DMS153 treated with DMSO at 0.1 percent for 48 hours (cell line): ENCODE results near the gene GHRHR.

ENCODE experiments used
- DNase-seq: peaks from one replicate; lab custom pipeline; 2025; ENCODE audit not compliant: unreplicated experiment; lab: John Stamatoyannopoulos, UW

Gene GHRHR

DNA sequence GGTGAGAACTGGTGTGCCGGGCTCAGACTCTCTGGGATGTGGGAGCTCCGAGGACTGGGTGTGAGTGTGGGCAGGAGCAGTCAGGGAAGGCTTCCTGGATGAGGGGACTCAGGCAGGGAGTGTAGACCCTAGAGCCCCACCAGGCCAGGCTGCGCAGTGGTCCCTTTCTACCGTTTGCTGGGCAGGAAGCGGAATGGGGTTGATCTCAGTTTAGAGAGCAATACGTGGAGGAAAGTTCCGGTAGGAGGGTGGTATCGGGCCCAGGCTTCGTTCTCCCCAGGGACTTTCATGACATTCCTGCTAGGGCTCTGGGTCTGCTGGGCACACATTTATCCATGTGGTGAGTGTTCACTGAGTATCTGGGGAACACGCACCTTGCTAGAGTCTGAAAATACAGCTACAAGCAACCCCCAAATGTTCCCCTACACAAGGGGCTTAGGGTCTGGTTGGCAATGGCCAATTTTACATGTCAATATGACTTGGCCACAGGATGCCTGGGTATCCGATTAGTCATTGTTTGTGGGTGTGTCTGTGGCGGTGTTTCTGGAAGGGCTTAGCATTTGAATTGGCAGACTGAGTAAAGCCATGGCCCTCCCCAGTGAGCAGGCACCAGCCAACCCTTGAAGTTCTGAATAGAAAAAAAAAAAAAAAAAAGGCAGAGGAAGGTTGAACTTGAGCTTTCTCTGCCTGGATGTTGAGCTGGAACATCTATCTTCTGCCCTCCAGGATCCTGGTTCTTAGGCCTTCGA, 20.8 kb downstream of the GHRHR start:
- no peak for DNase-seq

DNA sequence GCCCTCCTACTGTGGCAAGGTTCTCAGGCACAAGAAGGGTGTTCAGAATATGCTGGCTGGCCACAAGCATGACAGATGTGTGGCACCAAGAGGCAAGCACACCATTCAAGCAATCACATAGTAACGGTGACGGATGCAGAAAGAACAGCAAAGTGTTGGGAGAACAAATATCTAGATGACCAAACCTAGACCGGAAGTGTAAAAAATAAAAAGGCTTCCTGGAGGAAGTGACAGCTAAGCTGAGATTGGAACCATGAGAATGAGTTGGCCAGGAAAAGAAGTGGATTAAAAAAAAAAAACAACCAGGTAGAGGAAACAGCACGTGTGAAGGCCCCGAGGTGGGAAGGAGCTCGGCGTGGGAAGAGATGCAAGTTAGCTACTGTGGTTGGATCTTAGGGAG, 22.0 kb downstream of the GHRHR start:
- DNase-seq, result no peak

DNA sequence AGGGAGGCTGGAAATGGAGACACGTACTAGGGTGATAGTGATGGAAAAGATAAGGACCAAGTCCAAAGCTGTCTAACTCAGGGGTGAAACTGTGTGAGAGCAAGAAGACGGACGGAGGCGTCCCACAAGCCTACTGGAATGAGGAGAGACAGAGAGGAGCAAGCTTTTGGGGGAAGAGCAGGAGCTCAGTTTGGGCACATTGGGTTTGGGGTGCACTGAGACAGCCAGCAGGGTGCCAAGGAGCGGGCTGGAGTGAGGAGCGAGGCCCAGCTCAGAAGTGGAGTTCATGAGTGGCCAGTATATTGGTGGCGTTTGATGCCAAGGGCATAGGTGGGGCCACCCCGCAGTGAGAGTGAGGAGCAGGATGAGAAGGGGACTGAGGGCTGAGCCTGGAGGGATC, 22.6 kb downstream of the GHRHR start:
- DNase-seq, result no peak

DNA sequence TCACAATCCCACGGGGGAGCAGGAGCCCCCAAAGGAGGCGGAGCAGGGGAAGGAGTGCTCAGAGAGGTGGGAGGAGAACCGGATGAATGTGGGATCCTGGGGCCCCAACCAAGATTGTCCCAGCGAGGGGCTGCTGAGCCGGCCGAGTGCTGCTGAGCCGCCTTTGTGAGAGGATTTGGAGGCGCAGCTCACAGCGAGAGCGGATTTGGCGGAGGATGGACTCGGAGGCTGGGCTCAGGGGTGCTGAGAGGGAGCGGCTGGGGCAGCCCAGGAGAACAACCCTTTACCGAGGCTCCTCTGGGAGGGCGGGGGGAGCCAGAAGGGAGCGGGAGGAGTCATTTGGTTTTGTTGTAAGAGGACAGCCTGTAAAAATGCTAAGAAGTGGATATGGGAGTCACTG, 23.0 kb downstream of the GHRHR start:
- no peak for DNase-seq

DNA sequence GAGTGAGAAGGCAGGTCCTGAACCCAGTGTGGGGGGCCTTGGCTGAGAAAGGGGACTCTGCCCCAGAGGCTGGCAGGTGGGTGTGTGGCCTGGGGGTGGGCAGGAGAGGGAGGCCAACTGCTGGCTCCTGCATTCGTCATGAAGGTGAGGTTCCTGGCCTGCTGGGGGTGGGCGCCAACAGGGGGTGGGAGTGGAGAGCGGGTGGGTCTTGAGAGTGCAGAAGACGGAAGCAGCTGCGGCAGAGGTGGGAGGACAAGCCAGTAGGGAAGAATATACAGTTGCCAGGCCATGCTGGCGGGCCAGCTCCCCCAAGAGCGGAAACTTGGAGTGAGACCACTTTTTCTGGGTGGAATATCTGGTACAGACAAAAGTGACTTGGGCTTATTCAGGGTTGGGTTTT, 23.4 kb downstream of the GHRHR start:
- DNase-seq, result no peak

DNA sequence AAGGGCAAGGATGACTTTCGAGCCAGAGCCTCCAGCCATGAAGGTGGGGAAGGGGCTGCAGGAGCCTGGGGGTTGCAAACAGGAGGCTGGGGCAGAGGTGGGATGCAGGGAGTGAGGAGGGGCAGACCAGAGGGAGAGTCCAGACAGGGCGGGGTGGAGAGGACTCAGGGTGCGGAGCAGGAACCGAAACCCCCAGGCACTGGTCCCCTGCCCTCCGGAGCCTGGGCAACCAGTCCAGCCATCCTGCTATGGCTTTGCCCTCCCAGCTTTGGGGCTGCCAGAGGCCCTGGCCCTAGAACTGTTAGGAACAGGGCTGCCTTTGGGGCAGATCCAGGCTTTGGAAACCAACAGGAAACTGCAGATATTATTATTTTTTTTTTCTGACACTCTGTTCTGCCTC, 24.2 kb downstream of the GHRHR start:
- DNase-seq, result no peak

DNA sequence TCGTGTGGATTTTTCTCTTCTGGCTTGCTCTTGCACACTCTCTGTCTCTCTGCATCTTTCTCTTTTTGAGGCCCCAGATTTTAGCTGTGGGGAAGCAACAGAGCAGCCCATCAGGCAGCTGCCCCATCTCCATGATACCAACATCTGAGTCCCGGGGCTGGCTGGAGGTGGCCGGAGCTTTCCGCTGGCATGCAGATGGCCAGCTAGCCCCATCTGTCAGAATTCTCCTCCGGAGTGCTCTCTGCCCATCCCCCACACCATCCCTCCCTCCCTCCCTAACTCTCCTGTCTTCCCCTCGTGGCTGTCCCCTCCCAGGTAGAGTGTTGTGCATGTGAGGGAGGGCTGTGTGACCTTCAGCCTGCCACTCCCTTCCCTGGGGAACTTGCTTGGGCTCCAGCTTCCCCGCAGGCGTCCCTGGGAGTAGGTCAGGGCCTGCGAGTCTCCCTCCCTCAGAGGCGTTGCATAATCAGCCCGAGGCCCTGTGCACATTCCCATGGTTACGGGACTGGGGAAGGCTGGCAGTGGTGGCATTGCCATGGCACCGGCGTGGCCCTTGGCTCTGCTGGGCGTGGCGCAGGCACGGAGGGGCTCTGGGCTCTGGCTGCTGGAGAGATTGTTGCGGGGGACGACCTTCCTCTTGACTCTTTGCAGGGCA, 24.7 kb downstream of the GHRHR start:
- no peak for DNase-seq

DNA sequence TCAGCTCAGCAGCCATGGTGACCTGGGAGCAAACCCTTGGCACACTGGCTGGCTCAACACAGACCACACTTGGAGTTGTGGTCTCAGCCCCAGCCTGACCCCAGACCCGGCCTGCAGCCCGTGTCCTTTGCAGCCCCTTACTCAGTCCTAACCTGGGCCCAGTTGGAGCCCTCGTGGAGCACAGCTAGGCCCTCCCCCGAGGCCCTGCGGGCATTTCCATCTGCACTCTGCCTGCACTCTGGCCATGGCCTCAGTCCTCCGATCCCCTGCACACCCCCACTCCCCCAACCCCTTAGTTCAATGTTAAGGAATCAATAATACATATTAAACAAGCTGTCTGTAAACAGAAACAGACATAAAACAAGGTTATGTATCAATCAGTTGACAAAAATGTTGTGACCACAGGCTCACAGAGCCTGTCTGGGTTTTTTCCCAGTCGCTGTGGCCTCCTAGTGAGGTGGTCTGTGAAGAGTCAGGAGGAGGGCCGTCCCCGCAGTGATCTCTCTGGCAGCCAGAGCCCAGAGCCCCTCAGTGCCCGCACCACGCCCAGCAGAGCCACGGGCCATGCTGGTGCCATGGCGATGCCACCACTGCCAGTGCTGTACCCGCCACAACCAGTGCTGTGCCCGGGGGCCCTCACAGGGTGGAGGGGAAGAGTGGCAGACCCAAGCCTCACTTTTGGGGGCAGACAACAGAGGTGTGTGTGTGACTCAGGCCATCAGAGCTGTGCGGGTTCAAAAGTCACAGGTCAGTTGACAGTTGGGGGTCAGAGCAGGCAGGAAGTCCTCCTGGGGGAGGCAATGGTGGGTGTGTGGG, 25.5 kb downstream of the GHRHR start:
- no peak for DNase-seq

DNA sequence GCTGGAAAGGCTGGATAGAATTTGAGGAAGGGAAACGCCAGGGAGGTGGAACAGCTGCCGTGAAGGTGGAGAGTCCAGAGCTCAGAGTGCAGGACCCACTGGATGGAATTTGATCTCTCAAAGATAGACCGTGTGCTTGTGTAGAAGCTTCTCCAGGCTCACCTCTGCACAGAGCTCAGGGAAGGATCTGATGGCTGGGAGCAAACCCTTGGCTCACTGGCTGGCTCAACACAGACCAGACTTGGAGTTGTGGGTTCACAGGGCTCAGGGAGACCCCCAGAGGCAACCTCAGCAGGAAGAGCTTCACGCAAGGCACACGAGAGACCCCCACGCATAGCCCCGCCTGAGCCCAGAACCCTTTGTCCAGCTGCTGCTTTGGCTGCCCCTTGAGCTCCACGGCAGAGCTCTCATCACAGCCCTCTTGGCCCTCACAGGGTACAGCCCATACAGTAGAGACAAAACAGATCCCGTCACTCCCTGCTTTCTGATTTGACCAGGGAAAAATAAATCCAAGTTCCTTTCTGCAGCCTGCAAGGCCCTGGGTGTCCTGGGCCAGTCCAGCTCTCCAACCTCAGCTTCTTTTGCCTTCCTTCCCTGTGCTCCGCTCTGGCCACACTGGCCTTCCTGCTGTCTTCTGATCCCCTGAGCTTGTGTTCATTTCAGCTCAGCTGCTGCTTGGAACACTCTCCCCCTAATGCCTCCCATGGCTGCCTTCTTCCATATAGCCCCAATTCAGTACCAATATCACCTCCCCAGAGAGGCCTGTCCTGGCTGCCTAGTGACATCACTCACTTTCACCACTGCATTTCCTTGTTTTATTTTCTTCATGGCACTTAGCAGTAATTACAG, 26.3 kb downstream of the GHRHR start:
- no peak for DNase-seq

DNA sequence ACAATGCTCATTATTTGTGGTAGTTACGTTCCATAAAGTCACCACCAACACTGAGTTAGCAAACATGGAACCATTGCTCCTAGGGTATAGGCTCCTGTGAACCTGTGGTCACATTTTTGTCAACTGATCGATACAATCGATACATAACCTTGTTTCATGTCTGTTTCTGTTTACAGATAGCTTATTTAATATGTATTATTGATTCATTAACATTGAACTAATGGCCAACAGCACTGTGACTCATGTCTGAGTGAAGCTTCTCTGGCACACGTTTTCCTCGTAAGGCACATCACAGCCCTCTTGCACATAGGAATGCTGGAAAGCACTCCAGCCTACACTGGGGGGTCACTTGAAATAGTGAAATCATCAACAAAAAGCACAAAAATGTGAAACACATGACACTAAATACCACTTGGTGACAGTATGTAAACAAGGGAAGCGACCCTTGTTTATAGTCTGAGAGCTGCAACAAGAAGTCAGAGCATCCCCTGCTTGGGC, 27.0 kb downstream of the GHRHR start:
- DNase-seq, result no peak

DNA sequence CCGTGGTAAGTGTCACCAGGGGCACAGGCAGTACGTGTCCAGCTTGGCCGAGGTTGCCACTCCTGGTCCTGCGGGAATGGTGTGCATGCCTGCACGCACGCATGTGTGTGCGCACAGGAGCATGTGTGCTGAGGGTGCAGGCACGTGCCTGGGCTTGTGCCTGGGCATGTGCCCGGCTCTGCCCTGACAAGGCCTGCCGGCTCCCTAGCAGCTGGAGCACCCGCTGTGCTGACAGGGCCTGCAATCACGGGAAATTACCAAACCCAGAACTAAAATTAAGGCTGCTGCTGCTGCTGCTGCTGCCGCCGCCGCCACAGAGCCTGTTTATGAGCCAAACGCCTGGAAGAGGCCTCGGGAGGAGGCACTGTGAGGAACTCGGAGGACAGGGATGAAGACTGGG, 28.7 kb downstream of the GHRHR start:
- DNase-seq, result no peak

DNA sequence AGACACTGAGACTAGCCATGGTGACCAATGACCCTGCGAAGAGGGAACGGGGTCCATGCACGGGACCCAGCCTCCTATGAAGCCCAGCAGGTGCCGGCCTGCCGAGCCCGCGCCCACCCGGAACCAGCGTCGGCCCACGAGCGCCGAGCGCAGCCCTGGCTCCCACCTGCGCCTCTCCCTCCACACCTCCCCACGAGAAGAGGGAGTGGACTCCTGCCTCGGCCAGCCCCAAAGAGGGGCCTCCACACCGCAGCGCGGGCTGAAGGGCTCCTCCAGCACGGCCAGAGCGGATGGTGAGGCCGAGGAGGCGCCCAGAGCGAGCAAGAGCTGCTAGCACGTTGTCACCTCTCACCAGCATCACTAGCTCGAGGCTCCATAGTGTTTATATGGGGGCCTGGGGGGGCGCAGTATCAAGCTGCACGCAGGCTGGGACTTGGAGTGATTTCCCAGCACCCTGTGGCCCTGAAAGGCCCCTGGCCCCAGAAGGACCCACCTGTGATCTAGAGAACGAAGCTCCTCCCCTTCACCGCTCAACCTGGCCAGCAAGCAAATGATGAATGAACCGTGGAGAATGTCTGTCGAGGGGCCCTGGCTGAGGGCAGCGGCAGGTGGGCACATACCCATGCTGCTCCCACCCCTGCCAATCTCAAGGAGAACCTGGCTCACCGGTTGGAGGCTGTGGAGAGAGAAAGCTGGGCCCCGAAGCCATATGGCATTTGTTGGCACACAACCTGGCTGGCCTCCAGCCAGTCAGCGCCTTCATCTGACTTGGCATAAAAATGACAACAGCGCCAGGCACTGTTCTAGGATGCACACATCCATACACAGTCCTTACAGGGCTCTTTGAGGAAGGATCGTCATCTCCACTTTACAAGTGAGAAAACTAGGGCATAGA, 30.7 kb downstream of the GHRHR start:
- no peak for DNase-seq

DNA sequence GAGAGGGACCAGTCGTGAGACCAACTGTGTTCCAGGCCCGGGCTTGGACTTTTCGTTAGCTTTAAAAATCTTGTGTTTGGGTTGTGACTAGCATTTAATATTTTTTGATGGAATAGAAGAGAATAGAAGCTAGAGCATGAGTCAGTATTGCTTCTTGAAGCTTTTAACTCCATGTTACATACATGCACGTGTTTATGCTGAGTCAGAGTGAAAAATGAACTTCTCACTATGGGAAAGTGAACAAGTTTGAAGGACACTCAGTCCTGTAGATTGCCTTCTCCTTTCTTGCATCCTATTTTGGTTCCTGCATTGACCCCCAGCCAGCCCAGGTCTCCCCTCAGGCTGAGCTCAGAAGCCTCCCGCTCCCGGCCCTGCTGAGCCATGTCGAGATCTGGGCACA, 31.8 kb downstream of the GHRHR start:
- DNase-seq, result no peak

DNA sequence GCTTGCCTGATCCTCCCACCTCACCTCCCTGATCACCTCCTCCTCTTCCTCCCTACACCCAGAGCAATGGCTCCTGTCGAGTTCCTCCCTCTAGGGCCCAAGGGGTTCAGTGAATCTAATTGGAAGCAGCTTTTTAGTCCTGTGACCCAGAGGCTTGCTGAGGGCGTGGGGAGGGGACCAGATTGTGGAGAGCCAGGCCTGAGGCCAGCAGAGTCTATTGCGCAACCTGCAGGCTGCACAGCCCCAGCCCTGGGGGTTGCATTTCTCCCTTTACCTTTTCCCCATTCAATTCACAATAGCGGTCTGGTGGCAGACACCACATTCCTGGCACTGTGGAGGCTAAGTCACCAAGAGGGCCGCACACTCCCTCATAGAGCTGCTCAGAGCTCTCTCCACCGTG, 32.5 kb downstream of the GHRHR start:
- DNase-seq, result no peak

DNA sequence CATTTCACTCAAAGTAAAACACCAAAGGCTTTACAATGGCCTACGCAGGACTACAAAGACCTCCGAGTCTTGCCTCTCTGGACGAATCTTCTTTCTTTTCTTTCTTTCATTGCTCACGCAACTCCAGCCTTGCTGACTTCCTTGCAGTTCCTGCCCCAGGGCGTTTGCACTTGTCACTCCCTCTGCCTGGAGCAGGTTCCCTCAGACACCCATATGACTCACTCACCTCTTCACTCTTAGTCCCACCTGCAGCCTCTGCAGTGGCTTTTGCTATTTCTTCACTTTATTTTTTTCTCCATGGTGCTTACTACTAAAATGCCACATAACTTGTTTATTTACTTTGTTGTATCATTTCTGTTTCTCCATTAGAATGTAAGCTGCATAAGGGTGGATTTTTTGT, 33.1 kb downstream of the GHRHR start:
- DNase-seq, result no peak

DNA sequence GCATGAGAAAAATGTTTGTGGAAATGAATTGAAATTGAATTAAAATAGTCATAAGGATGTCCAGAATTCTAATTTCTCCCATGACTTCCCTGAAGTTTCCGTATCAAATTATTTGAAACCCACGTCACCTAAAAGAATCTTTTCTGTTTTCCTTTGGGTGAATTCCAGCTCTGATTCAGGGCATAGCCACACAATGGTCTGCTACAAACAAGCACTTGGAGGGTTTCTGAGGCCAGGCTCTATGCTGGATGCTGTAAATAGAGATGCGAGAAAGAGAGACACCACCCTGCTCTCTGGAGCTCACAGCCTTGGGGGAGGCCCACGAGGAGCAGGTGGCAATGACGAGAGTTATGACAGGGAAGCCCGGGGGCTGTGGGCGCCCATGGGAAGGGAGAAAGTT, 33.6 kb downstream of the GHRHR start:
- no peak for DNase-seq

DNA sequence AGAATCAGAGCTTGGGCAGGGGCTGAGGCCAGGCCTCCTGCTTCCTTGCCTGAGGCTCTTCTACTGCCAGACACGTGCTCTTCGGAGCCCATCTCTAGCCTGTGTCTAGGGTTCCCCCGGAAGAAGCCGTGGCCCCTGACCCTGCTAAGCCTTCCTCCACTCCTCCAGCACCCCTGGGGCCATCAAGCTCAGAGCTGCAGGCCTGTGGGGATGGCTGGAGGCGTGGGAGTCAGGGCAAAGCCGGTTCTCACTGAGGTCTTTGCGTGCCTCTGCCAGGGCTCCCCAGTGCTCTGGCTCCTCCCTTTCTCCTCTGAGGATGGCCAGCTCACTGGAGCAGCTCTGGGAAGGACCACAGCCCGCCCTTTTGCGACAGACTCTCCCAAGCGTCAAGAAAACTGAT, 34.4 kb downstream of the GHRHR start:
- DNase-seq, result no peak

DNA sequence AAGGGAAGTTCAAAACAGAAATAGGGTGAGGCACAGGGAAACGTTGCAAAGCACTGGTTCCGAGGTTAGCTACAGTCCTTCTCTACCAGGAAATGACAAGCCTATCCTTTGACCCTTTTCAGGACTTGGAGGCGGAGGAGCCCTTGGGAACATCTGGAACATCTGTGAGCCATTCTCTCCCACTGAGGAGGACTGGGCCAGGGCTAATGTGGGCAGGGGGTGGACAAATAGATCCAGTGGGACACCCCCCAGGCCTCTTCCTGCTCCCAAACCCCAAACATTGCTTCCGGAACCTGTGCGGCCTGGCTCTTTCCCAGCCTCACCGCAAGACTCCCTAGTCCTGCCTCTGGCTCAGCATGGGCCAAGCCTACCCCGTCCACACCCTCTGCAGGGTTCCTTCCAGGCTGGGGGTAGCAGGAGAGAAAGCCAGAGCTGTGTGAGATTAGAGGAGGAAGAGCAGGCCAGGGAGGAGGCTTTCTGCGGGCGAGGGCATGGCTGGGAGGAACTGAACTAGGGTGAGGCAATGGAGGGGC, 36.5 kb downstream of the GHRHR start:
- no peak for DNase-seq

DNA sequence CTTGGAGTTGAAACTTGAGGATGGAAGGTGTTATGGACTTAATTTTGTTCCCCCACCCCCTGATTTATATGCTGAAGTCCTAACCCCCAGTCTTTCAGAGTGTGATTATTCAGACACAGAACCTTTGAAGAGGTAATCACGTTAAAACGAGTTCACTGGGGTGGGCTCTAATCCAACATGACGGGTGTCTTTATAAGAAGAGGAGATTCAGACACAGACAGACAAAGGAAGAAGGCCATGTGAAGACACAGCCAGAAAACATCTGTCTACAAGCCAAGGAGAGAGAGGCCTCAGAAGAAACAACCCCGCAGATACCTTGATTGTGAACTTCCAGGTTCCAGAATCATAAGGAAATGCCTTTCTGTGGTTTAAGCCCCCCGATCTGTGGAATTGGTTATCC, 37.0 kb downstream of the GHRHR start:
- DNase-seq, result no peak

DNA sequence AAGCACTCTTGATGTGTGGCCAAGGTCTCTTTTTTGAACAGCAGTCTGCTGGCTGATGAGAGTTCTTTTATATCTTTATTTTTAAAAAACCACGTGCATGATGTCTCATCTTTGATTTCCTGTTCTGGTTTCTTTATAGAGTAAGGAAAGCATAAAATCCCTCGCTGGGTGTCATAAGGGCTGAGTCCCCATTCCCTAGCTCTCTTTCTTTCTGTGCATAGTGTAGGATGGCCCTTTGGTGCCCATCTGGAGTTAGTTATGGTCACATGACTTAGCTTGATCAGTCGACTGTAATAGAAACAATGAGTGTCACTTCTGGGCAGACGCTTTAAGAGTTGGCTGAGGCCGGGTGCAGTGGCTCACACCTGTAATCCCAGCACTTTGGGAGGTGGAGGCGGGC, 38.5 kb downstream of the GHRHR start:
- no peak for DNase-seq
